Left ventricle myocardium inferior (tissue), 1 donor: ENCODE data around the gene SEC24D. TPM values are rescaled to one million over a fixed set of nuclear protein-coding genes. Genes with fewer than 3 reads are reported as not detected.

Experiments
- DNase-seq: peaks from one replicate; pipeline ENCODE4 v3.0.0-alpha.2; 2020
- H3K27ac ChIP-seq: fragments of 200-600 bp; replicated peaks from 2 replicates; pipeline ENCODE4 v1.8.0; 2021
- H3K27me3 ChIP-seq: fragments of 200-600 bp; 2 replicates; pipeline ENCODE4 v1.8.0; 2021; ENCODE audit warnings: low read depth
- H3K36me3 ChIP-seq: fragments of 200-600 bp; 2 replicates; pipeline ENCODE4 v1.8.0; 2021
- H3K4me1 ChIP-seq: fragments of 200-600 bp; 2 replicates; pipeline ENCODE4 v1.8.0; 2021
- H3K4me3 ChIP-seq: fragments of 200-600 bp; 2 replicates; pipeline ENCODE4 v1.8.0; 2021; ENCODE audit warnings: mild to moderate bottlenecking, moderate library complexity
- H3K9me3 ChIP-seq: fragments of 200-600 bp; replicated peaks from 2 replicates; pipeline ENCODE4 v1.8.0; 2021
- CTCF ChIP-seq: fragments of 200-600 bp; IDR thresholded peaks from 2 replicates; pipeline ENCODE4 v1.8.0; 2021; ENCODE audit warnings: antibody characterized with exemption, mild to moderate bottlenecking, borderline replicate concordance
- intact Hi-C: fragments of 100-400 bp; cut with micrococcal nuclease; formaldehyde crosslinking; loops from one replicate; pipeline ENCODE4 v1.11.0; 2022
- total RNA-seq: library from RNA; stranded (reverse); fragmentation: NEBNext Ultra II Directional; extraction: Animal tissue kit (Norgen Biotek cat#: 25700); gene quantifications from one replicate; pipeline ENCODE4 v1.2.1, GENCODE V29; 2021
- donor health status: DM: no; HTN: yes; CAD: no; lungs with severe emphysema.

SEC24D gene
- total RNA-seq, 1 donor from 2014 or later, result 10.5 TPM

- DNase-seq, result no peak
- no peak for TF ChIP-seq CTCF
- H3K9me3 ChIP-seq, result no peaks in the 10 kb centered on the region
- H3K4me3 ChIP-seq, result no peak overlapping the region
- H3K4me1 ChIP-seq, result peaks cover 20% of the 10 kb centered on the region
- intact Hi-C loops, result no loop called here
- no peak overlapping the region for H3K27ac ChIP-seq
- no peaks in the 10 kb centered on the region for H3K27me3 ChIP-seq
- H3K36me3 ChIP-seq, result peaks cover 48% of the 10 kb centered on the region
Observed at GRCh38 chr4:118816538-118817177, 19.3 kb downstream of the SEC24D start.

GRCh38 chr4:118814891-118815290, 21.0 kb downstream of the SEC24D start:
- TF ChIP-seq CTCF, result no peak
- H3K4me1 ChIP-seq, result peaks cover 26% of the 10 kb centered on the region
- H3K27me3 ChIP-seq, result no peaks in the 10 kb centered on the region
- H3K36me3 ChIP-seq, result peaks cover 61% of the 10 kb centered on the region
- intact Hi-C loops, result no loop called here
- H3K27ac ChIP-seq, result peak overlapping the region; percentile 40
- DNase-seq, result no peak
- no peaks in the 10 kb centered on the region for H3K9me3 ChIP-seq
- no peak overlapping the region for H3K4me3 ChIP-seq

- peaks cover 68% of the 10 kb centered on the region for H3K36me3 ChIP-seq
- TF ChIP-seq CTCF, result no peak
Observed at GRCh38 chr4:118814058-118814457, 21.9 kb downstream of the SEC24D start.

GRCh38 chr4:118813561-118813960, 22.4 kb downstream of the SEC24D start:
- DNase-seq, result no peak
- H3K36me3 ChIP-seq, result peaks cover 73% of the 10 kb centered on the region
- no peak for TF ChIP-seq CTCF
- H3K4me3 ChIP-seq, result no peak overlapping the region
- no peaks in the 10 kb centered on the region for H3K9me3 ChIP-seq
- peaks cover 26% of the 10 kb centered on the region for H3K4me1 ChIP-seq
- intact Hi-C loops, result no loop called here
- H3K27me3 ChIP-seq, result no peaks in the 10 kb centered on the region
- H3K27ac ChIP-seq, result peak overlapping the region; percentile 40

More at GRCh38 chr4:118814058-118814457, 21.9 kb downstream of the SEC24D start:
- peak overlapping the region; percentile 40 for H3K27ac ChIP-seq
- peaks cover 26% of the 10 kb centered on the region for H3K4me1 ChIP-seq
- H3K9me3 ChIP-seq, result no peaks in the 10 kb centered on the region
- DNase-seq, result no peak
- intact Hi-C loops, result no loop called here
- H3K27me3 ChIP-seq, result no peaks in the 10 kb centered on the region
- no peak overlapping the region for H3K4me3 ChIP-seq

- intact Hi-C loops, result no loop called here
- Histone ChIP-seq H3K27ac (no peak overlapping the region), H3K36me3 (peaks cover 88% of the 10 kb centered on the region)
Observed at GRCh38 chr4:118811832-118812231, 24.1 kb downstream of the SEC24D start.

More at GRCh38 chr4:118811832-118812231, 24.1 kb downstream of the SEC24D start:
- H3K9me3 ChIP-seq, result no peaks in the 10 kb centered on the region
- peaks cover 26% of the 10 kb centered on the region for H3K4me1 ChIP-seq
- TF ChIP-seq CTCF, result no peak
- DNase-seq, result no peak
- no peaks in the 10 kb centered on the region for H3K27me3 ChIP-seq
- no peak overlapping the region for H3K4me3 ChIP-seq
